HTR-8/SVneo (cell line): ENCODE data around the gene TTLL11.
A peak's percentile ranks its signal among the peaks of the same experiment; 100 is the strongest.
"Not testable (repeated sequence)": the region's sequence is repeated elsewhere in the genome, so short reads cannot be mapped to it uniquely, and the experiment has no call there.

ENCODE experiments used
- DNase-seq: peaks from one replicate; pipeline ENCODE4 v3.0.0; 2011; ENCODE audit warnings: low spot score, mixed read lengths; ENCODE audit not compliant: insufficient read length
- FAIRE-seq: peaks from 2 replicates; lab custom pipeline; 2011; peaks lifted over from hg19 to GRCh38; lab: Jason Lieb, UNC

The TTLL11 gene

GRCh38 chr9:122126331-122127261 lies 33.5 kb upstream of the TTLL11 start:
- DNase-seq = peak; percentile 44
- FAIRE-seq = no peak

GRCh38 chr9:122125509-122126330 lies 32.6 kb upstream of the TTLL11 start:
- FAIRE-seq = peak; percentile 72
- DNase-seq = peak; percentile 25

GRCh38 chr9:122125158-122125508 lies 32.0 kb upstream of the TTLL11 start:
- DNase-seq = peak; percentile 83
- no peak for FAIRE-seq

- no peak for FAIRE-seq
These were observed 31.4 kb upstream of the TTLL11 start for GRCh38 chr9:122124528-122124927.

GRCh38 chr9:122124048-122124447 lies 30.9 kb upstream of the TTLL11 start:
- FAIRE-seq (no peak), DNase-seq (no peak)

More at GRCh38 chr9:122124528-122124927, 31.4 kb upstream of the TTLL11 start:
- no peak for DNase-seq

- DNase-seq (peak; percentile 60), FAIRE-seq (no peak)
These were observed 30.0 kb upstream of the TTLL11 start for GRCh38 chr9:122122903-122123632.

GRCh38 chr9:122122468-122122867 lies 29.4 kb upstream of the TTLL11 start:
- FAIRE-seq (no peak), DNase-seq (no peak)

- FAIRE-seq = no peak
- no peak for DNase-seq
These were observed 28.8 kb upstream of the TTLL11 start for GRCh38 chr9:122121931-122122330.

GRCh38 chr9:122121391-122121790 lies 28.3 kb upstream of the TTLL11 start:
- FAIRE-seq = no peak
- no peak for DNase-seq

- DNase-seq = no peak
- FAIRE-seq = no peak
These were observed 27.4 kb upstream of the TTLL11 start for GRCh38 chr9:122120316-122121071.

GRCh38 chr9:122119721-122120120 lies 26.6 kb upstream of the TTLL11 start:
- no peak for DNase-seq
- no peak for FAIRE-seq

GRCh38 chr9:122119166-122119521 lies 26.0 kb upstream of the TTLL11 start:
- no peak for FAIRE-seq
- no peak for DNase-seq

GRCh38 chr9:122118343-122119165 lies 25.4 kb upstream of the TTLL11 start:
- DNase-seq (no peak), FAIRE-seq (no peak)

- DNase-seq, FAIRE-seq: not testable (repeated sequence)
These were observed 24.1 kb upstream of the TTLL11 start for GRCh38 chr9:122117241-122117640.

GRCh38 chr9:122116448-122117173 lies 23.5 kb upstream of the TTLL11 start:
- FAIRE-seq (no peak), DNase-seq (no peak)

- DNase-seq (no peak), FAIRE-seq (no peak)
These were observed 22.9 kb upstream of the TTLL11 start for GRCh38 chr9:122116040-122116439.

GRCh38 chr9:122115176-122116035 lies 22.3 kb upstream of the TTLL11 start:
- FAIRE-seq = no peak
- DNase-seq = no peak
